HG03520 (cell line): ENCODE results near the gene MRPS27.
A peak's percentile ranks its signal among the peaks of the same experiment; 100 is the strongest.

Source experiments
- ATAC-seq: cut with Tn5 transposase; IDR thresholded peaks from one replicate; pipeline ENCODE4 v1.9.1; 2021; ENCODE audit warnings: mild to moderate bottlenecking, moderate library complexity; ENCODE audit not compliant: unreplicated experiment

The MRPS27 gene

DNA sequence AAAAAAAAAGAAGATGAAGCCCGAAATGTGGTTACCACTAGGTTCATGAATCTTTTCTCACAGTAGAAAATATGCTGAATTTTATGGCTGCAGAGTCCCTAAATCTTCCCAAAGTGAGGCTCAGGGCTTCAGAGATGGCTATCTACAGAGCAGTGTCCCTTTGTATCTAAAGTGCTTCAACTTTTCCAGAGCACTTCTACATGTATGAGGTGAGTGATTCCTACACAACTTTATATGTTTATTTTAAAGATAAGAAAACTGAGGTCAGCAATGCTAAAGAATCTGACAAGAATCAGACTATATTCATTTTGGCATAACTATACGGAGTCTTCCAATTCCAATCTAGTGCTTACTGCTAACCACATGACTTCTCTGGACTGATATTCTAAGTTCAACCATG lies 53.2 kb downstream of the MRPS27 start:
- no peak for ATAC-seq

GRCh38 chr5:72265032-72265877 lies 54.8 kb downstream of the MRPS27 start:
- ATAC-seq, result no peak

DNA sequence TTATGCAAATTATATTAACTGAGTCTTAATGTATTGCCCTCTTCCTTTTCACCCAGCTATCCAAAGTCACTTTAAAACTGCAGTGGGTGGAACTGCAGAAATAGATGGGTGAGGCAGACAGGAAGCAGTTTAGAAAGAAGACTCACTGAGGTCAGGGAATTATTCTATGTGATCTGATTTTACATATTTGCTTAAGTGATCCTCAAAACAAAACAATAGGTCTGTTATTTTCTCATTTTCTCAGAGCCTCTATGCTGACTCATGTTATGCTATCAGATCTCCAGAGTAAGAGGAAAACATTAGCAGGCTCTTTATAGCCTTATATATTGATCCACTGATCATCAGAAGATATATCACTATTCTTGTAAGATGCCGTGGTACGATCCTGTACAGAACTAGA lies 63.5 kb downstream of the MRPS27 start:
- ATAC-seq, result no peak

DNA sequence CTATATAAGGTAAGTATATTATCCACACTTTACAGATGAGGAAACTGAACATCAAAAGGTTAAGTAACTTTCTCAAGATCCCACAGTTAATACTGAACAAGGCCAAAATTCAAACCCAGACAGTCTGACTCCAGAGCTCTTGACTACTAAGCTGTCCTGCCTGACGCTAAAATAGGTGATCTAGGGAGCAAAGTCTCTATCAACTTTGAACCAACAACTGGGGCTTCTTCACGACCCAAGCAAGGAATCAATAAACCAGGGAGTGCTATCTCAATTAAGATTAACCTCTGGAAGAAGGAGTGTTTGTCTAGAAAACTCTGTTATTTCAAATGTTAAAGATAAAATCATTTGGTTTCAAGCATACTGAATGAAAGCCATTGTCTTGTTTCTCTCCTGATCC lies 64.4 kb downstream of the MRPS27 start:
- ATAC-seq, result no peak

- ATAC-seq, result no peak
Measured at GRCh38 chr5:72255237-72255636, 64.8 kb downstream of the MRPS27 start.

DNA sequence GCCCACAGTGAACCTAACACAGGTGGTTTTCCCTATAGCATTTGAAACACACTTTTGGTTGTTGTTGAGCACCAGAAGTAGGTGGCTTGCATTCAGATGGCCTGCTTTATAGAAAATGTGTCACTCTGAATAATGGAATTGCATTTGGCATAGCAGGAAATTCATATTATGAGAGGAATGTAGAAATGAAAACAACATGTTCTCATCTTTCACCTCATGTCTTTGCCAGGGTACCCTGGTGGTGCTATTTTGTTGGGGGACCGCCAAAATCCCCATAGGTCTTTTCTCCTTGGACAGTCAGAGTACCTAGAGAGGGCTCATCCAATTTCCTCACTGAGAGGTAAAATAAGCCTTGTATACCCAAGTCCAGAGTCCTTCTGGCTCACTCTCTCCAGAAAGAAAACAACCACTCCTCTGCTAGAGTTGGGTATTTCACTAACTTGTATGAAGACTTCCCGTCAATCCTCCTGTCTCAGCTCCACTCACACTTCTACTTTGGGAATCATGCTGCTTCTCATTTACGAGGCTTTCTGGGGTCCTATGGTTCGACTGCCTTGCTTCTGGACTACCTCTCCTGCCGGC lies 67.4 kb downstream of the MRPS27 start:
- ATAC-seq, result no peak

DNA sequence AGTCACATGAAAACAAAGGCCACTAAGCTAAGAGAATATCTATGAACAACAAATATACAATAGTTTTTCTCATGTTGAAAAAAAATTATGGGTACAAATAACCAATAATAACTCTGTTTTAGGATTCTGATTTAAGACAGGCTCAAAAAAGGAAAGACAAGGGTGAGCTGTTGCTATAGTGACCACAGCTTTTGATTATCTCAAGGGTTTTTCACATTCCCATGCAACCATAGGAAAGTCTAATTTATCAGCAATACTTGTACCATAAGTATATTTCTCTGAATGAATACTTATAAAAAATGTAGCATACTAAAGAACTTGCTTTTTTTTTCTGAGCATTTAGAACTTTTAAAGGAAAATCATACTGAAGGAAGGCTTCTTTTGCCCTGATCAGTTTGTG lies 68.0 kb downstream of the MRPS27 start:
- ATAC-seq, result no peak

- ATAC-seq, result no peak
Measured at GRCh38 chr5:72251386-72251785, 68.7 kb downstream of the MRPS27 start.

DNA sequence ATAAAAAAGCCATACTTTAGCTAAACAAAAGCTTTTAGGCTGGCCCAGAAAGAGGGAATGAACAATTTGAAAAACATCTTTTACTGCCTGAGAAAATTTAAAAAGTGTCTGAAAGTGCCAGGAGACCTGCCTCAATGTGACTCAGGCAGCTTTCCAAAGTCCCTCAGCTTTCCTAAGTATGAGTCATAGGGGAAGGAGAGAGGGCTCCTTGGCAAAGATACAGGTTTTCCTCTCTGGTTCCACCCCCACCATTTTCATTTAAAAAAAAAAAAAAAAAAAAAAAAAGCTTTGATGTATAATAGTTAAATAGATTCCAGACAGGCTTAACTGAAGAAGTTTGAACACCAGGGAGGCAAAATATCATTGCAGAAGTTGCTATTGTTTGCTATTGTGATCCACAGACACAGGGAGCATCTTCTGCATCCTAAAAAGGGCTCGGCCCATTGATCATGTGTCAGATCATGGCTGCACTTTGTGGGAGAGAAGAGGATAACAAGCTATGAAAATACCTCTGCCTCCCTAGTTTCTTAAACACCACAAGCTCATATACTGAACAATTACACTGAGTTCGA lies 71.5 kb downstream of the MRPS27 start:
- ATAC-seq, result no peak

- no peak for ATAC-seq
Measured at GRCh38 chr5:72246954-72247442, 73.0 kb downstream of the MRPS27 start.

DNA sequence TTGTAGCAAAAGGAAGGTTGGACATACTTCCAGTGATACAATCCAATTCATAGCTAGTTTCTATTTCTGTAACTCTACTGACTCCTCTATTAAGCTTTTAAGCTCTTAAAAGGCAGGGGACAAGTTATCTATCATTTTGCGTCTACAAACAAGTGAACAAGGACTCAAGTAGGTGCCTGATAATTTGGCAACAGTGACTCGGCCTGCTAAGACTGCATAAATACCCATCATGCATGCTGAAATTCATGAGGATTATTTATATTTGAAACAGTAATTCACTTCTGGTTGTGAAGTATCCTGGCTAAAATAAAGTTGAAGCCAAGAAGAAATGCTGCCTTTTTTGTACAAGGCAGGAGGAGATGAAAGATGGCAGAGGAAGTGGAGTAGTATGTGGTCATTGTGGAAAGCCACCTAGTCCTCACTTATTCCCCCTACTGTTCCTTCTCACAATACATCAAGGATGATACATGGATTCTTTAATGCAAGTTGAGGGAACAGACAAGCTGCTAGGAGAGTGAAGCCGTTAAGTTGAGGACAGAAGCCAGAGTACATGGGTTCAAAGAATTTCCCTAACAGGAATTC lies 74.0 kb downstream of the MRPS27 start:
- no peak for ATAC-seq

DNA sequence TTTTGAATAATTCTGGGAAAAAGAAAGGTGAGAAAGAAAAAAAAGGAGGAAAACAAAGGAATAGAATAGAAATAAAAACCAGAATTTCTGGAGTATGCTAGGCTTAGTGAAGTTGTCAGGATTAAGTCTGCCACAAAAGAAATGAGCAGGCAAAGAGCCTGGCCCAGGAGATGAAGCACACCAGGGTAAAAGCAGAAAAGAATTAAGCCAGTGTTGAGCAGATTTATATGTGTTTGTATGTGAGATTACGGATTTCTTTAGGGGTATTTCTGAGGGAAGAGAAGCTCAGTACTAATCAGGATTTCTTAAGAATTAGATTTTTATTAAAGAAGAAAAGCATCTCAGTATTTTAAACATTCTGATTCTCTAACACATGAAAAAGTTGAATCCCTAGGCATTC lies 74.5 kb downstream of the MRPS27 start:
- no peak for ATAC-seq

DNA sequence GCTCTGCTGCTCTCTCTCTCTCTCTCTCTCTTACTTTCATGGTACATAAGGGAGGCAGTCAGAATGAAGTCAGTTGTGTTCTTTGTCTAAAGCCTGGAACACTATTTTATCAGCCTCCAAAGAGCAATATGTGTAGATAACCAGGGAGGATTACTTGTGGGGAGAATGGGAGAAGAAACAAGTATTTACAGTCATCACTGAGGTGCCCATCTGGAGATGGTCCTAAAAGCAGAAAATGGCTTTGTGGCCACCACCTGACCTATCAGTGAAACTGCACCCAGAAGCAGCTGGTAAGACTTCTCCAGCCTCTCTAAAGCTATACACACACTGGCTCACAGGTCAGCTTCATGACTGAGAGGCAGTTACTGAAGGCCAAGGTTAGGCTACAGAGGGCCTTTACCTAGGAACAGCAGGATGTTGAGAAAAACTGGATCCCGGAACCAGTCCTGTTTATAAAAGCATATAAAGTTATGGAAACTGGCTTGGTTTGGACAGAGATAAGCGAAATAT lies 75.1 kb downstream of the MRPS27 start:
- ATAC-seq, result peak; percentile 72

GRCh38 chr5:72243706-72244105 lies 76.3 kb downstream of the MRPS27 start:
- no peak for ATAC-seq

DNA sequence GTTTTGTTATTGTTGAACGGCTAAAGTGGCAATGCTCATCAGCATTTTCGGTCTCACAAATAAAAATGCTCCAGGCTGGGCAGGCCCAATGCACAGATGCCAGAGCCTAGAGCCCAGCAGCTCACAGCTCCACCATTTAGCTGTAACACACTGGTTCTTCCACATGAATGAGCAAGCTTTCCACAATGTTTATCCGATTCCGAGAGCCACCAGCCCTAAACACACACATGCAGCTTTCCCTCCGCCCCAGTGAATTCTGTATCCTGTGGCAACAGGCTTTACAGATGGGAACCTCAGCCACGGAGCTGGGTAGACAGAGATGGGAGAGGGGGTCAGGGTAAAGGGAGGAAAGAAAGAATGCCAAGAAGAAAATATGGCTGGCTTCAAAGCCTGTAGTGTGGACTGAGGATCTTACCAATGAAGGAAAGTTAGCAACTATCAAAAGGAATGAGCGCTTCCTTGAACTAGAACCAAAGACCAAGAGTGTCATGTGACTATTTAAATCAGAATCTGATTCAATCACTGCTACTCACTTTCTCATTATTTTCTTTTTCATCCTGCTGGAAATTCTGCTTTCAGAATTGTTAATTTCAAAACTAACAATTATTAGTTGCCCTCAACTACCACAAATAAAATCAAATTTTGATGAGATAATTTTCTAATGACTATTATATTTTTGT lies 77.1 kb downstream of the MRPS27 start:
- ATAC-seq, result no peak

- ATAC-seq, result no peak
Measured at GRCh38 chr5:72241346-72242003, 78.6 kb downstream of the MRPS27 start.

- no peak for ATAC-seq
Measured at GRCh38 chr5:72238712-72239445, 81.2 kb downstream of the MRPS27 start.

GRCh38 chr5:72237879-72238278 lies 82.2 kb downstream of the MRPS27 start:
- ATAC-seq, result no peak

GRCh38 chr5:72237415-72237814 lies 82.6 kb downstream of the MRPS27 start:
- no peak for ATAC-seq

- no peak for ATAC-seq
Measured at GRCh38 chr5:72235725-72236124, 84.3 kb downstream of the MRPS27 start.
